HepG2 (cell line): Measurements from ENCODE around the gene NUP58. TPM values are rescaled to one million over a fixed set of nuclear protein-coding genes. Genes with fewer than 3 reads are reported as not detected.
A peak's percentile ranks its signal among the peaks of the same experiment; 100 is the strongest.

Experiments
- ELF4 ChIP-seq: sonication (generic); formaldehyde crosslinking; IDR thresholded peaks from 2 replicates; pipeline ENCODE4 v1.5.0; 2020; ENCODE audit warnings: missing genetic modification reagents, mild to moderate bottlenecking, moderate library complexity, borderline replicate concordance
- JARID2 ChIP-seq: sonication (generic); formaldehyde crosslinking; IDR thresholded peaks from 2 replicates; pipeline ENCODE4 v1.8.1; 2023; ENCODE audit warnings: missing genetic modification reagents, inconsistent platforms; ENCODE audit not compliant: insufficient replicate concordance
- KDM5B ChIP-seq: sonication (generic); formaldehyde crosslinking; IDR thresholded peaks from 2 replicates; pipeline ENCODE4 v1.4.0; 2020; ENCODE audit warnings: missing genetic modification reagents, mild to moderate bottlenecking, borderline replicate concordance
- MAFK ChIP-seq, 2 experiments: IDR thresholded peaks in 1 of 2; conservative IDR thresholded peaks in 1 of 2; 2 replicates each; pipeline ENCODE4 v1.6.1; 2011; ENCODE audit warnings: improper control_type of control experiment in 2 of 2, low read length in 2 of 2
- NCOA1 ChIP-seq: sonication (generic); formaldehyde crosslinking; IDR thresholded peaks from 2 replicates; pipeline ENCODE4 v1.9.0; 2021; ENCODE audit warnings: missing genetic modification reagents
- RFX5 ChIP-seq: IDR thresholded peaks from 2 replicates; pipeline ENCODE4 v1.6.1; 2011; ENCODE audit warnings: low read depth, low read length, improper control_type of control experiment
- SMAD1 ChIP-seq: sonication (generic); formaldehyde crosslinking; IDR thresholded peaks from 2 replicates; pipeline ENCODE4 v1.4.0; 2020; ENCODE audit warnings: missing genetic modification reagents, low read depth, mild to moderate bottlenecking, borderline replicate concordance
- TMF1 ChIP-seq: sonication (generic); formaldehyde crosslinking; IDR thresholded peaks from 2 replicates; pipeline ENCODE4 v1.8.1; 2022; ENCODE audit warnings: low read depth, missing genetic modification reagents
- polyA plus RNA-seq, 8 experiments: library from polyadenylated mRNA; depleted of rRNA in 3 of 8; stranded (reverse) in 7 of 8; unstranded in 1 of 8; fragments of >200 nt; fragmentation: Illumina TruSeq in 4 of 8; extraction: Trizol in 4 of 8; gene quantifications; 2 replicates each; pipeline versions ENCODE4 v1.2.1 to v1.2.3, GENCODE V29; 2011 to 2016; ENCODE audit warnings: low read depth in 4 of 8, missing spikeins in 1 of 8, mixed read lengths in 1 of 8; ENCODE audit not compliant: insufficient read depth in 1 of 8
- total RNA-seq, 5 experiments: library from RNA; depleted of rRNA; stranded (reverse); fragments of >200 nt; fragmentation: Illumina TruSeq; extraction: Trizol; gene quantifications; 2 replicates each; pipeline ENCODE4 v1.2.3, GENCODE V29; 2016; ENCODE audit warnings: low read depth in 1 of 5
- TF ChIP-seq, protein P1 (sequence below): sonication (generic); formaldehyde crosslinking; IDR thresholded peaks from 2 replicates; pipeline ENCODE4 v1.4.0; 2020; ENCODE audit warnings: missing genetic modification reagents
- TF ChIP-seq, protein P2 (sequence below): sonication (generic); formaldehyde crosslinking; IDR thresholded peaks from 2 replicates; pipeline ENCODE4 v1.4.0; 2020; ENCODE audit warnings: missing genetic modification reagents
- TF ChIP-seq, protein P3 (sequence below): sonication (generic); formaldehyde crosslinking; IDR thresholded peaks from 2 replicates; pipeline ENCODE4 v1.5.0; 2020; ENCODE audit warnings: mild to moderate bottlenecking, missing genetic modification reagents, borderline replicate concordance
- TF ChIP-seq, protein P4 (sequence below): sonication (generic); formaldehyde crosslinking; IDR thresholded peaks from 2 replicates; pipeline ENCODE4 v1.4.0; 2020; ENCODE audit warnings: mild to moderate bottlenecking, missing genetic modification reagents

Gene NUP58
- total and polyA plus RNA-seq, 2 of the 13 experiments (the other 11 are each of a cell fraction or from before 2014, with no cell fraction given) = 45.4 to 46.5 TPM

DNA sequence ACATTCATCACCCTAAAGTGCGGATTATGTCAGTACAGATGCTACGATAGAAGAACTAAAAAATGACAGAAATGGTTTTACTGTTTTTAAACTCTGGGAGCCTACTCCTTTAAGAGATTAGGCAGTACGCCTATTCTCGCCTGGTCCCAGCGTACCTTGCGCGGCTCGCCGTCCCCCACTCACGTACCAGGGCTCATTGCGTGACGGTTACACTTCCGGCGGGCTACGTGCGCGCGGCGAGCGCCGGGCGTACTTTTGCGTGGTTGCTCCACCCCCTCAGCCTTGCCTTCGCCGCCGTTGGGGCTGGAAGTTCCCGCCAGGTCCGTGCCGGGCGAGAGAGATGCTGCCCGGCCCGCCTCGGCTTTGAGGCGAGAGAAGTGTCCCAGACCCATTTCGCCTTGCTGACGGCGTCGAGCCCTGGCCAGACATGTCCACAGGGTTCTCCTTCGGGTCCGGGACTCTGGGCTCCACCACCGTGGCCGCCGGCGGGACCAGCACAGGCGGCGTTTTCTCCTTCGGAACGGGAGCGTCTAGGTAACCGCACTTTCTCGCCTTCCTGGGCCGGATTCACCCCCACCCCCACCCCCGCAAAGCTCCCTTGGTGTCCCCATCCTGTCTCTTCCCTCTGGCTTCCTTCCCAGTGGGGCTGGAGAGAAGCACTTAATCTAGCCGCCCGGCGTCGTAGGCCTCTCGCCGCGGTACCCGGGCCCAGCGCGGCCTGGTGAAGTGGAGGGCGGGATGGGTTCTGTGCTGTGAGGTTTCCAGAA lies at the start of gene NUP58 (continued):
- TF ChIP-seq, protein P1, sequence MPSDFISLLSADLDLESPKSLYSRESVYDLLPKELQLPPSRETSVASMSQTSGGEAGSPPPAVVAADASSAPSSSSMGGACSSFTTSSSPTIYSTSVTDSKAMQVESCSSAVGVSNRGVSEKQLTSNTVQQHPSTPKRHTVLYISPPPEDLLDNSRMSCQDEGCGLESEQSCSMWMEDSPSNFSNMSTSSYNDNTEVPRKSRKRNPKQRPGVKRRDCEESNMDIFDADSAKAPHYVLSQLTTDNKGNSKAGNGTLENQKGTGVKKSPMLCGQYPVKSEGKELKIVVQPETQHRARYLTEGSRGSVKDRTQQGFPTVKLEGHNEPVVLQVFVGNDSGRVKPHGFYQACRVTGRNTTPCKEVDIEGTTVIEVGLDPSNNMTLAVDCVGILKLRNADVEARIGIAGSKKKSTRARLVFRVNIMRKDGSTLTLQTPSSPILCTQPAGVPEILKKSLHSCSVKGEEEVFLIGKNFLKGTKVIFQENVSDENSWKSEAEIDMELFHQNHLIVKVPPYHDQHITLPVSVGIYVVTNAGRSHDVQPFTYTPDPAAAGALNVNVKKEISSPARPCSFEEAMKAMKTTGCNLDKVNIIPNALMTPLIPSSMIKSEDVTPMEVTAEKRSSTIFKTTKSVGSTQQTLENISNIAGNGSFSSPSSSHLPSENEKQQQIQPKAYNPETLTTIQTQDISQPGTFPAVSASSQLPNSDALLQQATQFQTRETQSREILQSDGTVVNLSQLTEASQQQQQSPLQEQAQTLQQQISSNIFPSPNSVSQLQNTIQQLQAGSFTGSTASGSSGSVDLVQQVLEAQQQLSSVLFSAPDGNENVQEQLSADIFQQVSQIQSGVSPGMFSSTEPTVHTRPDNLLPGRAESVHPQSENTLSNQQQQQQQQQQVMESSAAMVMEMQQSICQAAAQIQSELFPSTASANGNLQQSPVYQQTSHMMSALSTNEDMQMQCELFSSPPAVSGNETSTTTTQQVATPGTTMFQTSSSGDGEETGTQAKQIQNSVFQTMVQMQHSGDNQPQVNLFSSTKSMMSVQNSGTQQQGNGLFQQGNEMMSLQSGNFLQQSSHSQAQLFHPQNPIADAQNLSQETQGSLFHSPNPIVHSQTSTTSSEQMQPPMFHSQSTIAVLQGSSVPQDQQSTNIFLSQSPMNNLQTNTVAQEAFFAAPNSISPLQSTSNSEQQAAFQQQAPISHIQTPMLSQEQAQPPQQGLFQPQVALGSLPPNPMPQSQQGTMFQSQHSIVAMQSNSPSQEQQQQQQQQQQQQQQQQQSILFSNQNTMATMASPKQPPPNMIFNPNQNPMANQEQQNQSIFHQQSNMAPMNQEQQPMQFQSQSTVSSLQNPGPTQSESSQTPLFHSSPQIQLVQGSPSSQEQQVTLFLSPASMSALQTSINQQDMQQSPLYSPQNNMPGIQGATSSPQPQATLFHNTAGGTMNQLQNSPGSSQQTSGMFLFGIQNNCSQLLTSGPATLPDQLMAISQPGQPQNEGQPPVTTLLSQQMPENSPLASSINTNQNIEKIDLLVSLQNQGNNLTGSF (CRISPR knock-in tag) = no peak
- TF ChIP-seq SMAD1 = no peak
- TF ChIP-seq RFX5 = no peak
- TF ChIP-seq, protein P2, sequence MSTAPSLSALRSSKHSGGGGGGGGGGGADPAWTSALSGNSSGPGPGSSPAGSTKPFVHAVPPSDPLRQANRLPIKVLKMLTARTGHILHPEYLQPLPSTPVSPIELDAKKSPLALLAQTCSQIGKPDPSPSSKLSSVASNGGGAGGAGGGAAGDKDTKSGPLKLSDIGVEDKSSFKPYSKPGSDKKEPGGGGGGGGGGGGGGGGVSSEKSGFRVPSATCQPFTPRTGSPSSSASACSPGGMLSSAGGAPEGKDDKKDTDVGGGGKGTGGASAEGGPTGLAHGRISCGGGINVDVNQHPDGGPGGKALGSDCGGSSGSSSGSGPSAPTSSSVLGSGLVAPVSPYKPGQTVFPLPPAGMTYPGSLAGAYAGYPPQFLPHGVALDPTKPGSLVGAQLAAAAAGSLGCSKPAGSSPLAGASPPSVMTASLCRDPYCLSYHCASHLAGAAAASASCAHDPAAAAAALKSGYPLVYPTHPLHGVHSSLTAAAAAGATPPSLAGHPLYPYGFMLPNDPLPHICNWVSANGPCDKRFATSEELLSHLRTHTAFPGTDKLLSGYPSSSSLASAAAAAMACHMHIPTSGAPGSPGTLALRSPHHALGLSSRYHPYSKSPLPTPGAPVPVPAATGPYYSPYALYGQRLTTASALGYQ (CRISPR knock-in tag) = no peak
- TF ChIP-seq, protein P3, sequence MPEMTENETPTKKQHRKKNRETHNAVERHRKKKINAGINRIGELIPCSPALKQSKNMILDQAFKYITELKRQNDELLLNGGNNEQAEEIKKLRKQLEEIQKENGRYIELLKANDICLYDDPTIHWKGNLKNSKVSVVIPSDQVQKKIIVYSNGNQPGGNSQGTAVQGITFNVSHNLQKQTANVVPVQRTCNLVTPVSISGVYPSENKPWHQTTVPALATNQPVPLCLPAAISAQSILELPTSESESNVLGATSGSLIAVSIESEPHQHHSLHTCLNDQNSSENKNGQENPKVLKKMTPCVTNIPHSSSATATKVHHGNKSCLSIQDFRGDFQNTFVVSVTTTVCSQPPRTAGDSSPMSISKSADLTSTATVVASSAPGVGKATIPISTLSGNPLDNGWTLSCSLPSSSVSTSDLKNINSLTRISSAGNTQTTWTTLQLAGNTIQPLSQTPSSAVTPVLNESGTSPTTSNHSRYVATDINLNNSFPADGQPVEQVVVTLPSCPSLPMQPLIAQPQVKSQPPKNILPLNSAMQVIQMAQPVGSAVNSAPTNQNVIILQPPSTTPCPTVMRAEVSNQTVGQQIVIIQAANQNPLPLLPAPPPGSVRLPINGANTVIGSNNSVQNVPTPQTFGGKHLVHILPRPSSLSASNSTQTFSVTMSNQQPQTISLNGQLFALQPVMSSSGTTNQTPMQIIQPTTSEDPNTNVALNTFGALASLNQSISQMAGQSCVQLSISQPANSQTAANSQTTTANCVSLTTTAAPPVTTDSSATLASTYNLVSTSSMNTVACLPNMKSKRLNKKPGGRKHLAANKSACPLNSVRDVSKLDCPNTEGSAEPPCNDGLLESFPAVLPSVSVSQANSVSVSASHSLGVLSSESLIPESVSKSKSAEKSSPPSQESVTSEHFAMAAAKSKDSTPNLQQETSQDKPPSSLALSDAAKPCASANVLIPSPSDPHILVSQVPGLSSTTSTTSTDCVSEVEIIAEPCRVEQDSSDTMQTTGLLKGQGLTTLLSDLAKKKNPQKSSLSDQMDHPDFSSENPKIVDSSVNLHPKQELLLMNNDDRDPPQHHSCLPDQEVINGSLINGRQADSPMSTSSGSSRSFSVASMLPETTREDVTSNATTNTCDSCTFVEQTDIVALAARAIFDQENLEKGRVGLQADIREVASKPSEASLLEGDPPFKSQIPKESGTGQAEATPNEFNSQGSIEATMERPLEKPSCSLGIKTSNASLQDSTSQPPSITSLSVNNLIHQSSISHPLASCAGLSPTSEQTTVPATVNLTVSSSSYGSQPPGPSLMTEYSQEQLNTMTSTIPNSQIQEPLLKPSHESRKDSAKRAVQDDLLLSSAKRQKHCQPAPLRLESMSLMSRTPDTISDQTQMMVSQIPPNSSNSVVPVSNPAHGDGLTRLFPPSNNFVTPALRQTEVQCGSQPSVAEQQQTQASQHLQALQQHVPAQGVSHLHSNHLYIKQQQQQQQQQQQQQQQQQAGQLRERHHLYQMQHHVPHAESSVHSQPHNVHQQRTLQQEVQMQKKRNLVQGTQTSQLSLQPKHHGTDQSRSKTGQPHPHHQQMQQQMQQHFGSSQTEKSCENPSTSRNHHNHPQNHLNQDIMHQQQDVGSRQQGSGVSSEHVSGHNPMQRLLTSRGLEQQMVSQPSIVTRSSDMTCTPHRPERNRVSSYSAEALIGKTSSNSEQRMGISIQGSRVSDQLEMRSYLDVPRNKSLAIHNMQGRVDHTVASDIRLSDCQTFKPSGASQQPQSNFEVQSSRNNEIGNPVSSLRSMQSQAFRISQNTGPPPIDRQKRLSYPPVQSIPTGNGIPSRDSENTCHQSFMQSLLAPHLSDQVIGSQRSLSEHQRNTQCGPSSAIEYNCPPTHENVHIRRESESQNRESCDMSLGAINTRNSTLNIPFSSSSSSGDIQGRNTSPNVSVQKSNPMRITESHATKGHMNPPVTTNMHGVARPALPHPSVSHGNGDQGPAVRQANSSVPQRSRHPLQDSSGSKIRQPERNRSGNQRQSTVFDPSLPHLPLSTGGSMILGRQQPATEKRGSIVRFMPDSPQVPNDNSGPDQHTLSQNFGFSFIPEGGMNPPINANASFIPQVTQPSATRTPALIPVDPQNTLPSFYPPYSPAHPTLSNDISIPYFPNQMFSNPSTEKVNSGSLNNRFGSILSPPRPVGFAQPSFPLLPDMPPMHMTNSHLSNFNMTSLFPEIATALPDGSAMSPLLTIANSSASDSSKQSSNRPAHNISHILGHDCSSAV (CRISPR knock-in tag) = no peak
- peak; percentile 92; the same call in 1 of the 2 replicates for TF ChIP-seq KDM5B (CRISPR knock-in tag)
- no peak for TF ChIP-seq TMF1
- no peak for TF ChIP-seq MAFK (conservative IDR thresholded peaks at IDR 0.05 in 1 of 2, IDR thresholded peaks at IDR 0.05 in 1 of 2; ENCODE audit: low read length in 2 of 2)
- TF ChIP-seq NCOA1 (CRISPR knock-in tag) = no peak
- no peak for TF ChIP-seq JARID2 (CRISPR knock-in tag)
- no peak for TF ChIP-seq ELF4 (CRISPR knock-in tag)
- TF ChIP-seq, protein P4, sequence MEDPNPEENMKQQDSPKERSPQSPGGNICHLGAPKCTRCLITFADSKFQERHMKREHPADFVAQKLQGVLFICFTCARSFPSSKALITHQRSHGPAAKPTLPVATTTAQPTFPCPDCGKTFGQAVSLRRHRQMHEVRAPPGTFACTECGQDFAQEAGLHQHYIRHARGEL (CRISPR knock-in tag) = no peak
